CD14-positive monocyte (primary cell): Measurements from ENCODE around the gene MFRP. TPM values are rescaled to one million over a fixed set of nuclear protein-coding genes. Genes with fewer than 3 reads are reported as not detected.

ENCODE experiments used
- DNase-seq, 3 donors: peaks; one replicate each; pipeline ENCODE4 v3.0.0-alpha.2; 2011 to 2022
- H2AFZ ChIP-seq: 2 replicates; pipeline ENCODE4 v1.6.0; 2012; ENCODE audit warnings: mild to moderate bottlenecking, low read depth, low read length, inconsistent platforms; ENCODE audit not compliant: insufficient read depth, poor library complexity, severe bottlenecking
- H3K27ac ChIP-seq, 2 donors: 1 replicate in 1 of 2; 2 replicates in 1 of 2; pipeline ENCODE4 v1.5.1; 2012 to 2013; ENCODE audit warnings: low read length in 2 of 2, control low read depth in 1 of 2, inconsistent platforms in 1 of 2, low read depth in 1 of 2, mild to moderate bottlenecking in 1 of 2
- H3K27me3 ChIP-seq, 2 donors: one replicate each; pipeline versions ENCODE4 v1.6.0 to v1.6.1; 2011 to 2013; ENCODE audit warnings: low read length in 2 of 2; ENCODE audit not compliant: control insufficient read depth in 2 of 2, insufficient read depth in 2 of 2
- H3K36me3 ChIP-seq, 2 donors: replicated peaks in 1 of 2; 1 replicate in 1 of 2; 2 replicates in 1 of 2; pipeline versions ENCODE4 v1.5.1 to v1.6.1; 2012 to 2013; ENCODE audit warnings: low read length in 2 of 2, control low read depth in 1 of 2, inconsistent platforms in 1 of 2, mild to moderate bottlenecking in 1 of 2; ENCODE audit not compliant: insufficient read depth in 2 of 2, control insufficient read depth in 1 of 2
- H3K4me1 ChIP-seq, 2 donors: 1 replicate in 1 of 2; 2 replicates in 1 of 2; pipeline versions ENCODE4 v1.5.1 to v1.6.1; 2012 to 2013; ENCODE audit warnings: low read length in 2 of 2, control low read depth in 1 of 2, inconsistent platforms in 1 of 2, mild to moderate bottlenecking in 1 of 2, moderate library complexity in 1 of 2; ENCODE audit not compliant: insufficient read depth in 2 of 2, control insufficient read depth in 1 of 2
- H3K4me2 ChIP-seq: replicated peaks from 2 replicates; pipeline ENCODE3; 2012; ENCODE audit warnings: low read length, moderate library complexity, mild to moderate bottlenecking; ENCODE audit not compliant: poor library complexity, severe bottlenecking; ENCODE audit errors: extremely low read depth
- H3K4me3 ChIP-seq, 3 experiments: fragments of 200-600 bp in 1 of 3; sonication (generic) in 1 of 3; replicated peaks in 1 of 3; 1 replicate in 2 of 3; 2 replicates in 1 of 3; pipeline ENCODE4 v1.5.1; 2011 to 2013; ENCODE audit warnings: low read length in 3 of 3, mild to moderate bottlenecking in 3 of 3, control low read depth in 2 of 3, low read depth in 2 of 3, inconsistent platforms in 1 of 3, moderate library complexity in 1 of 3
- H3K79me2 ChIP-seq: 2 replicates; pipeline ENCODE4 v1.6.0; 2012; ENCODE audit warnings: mild to moderate bottlenecking, control low read depth, inconsistent platforms, low read length, moderate library complexity; ENCODE audit not compliant: insufficient read depth
- H3K9ac ChIP-seq: 2 replicates; pipeline ENCODE4 v1.6.0; 2017; ENCODE audit warnings: low read length, mild to moderate bottlenecking; ENCODE audit not compliant: insufficient read depth, poor library complexity, severe bottlenecking
- H3K9me3 ChIP-seq, 2 donors: replicated peaks in 1 of 2; 1 replicate in 1 of 2; 2 replicates in 1 of 2; pipeline versions ENCODE4 v1.5.1 to v1.6.1; 2012 to 2013; ENCODE audit warnings: low read length in 2 of 2, control low read depth in 1 of 2; ENCODE audit not compliant: control insufficient read depth in 1 of 2, insufficient read depth in 1 of 2
- H4K20me1 ChIP-seq: 2 replicates; pipeline ENCODE4 v1.6.0; 2012; ENCODE audit warnings: mild to moderate bottlenecking, low read length, control low read depth, moderate library complexity; ENCODE audit not compliant: insufficient read depth
- H3K27ac Mint-ChIP-seq, 7 donors: one replicate each; pipeline ENCODE4 v1.8.0; 2020; ENCODE audit warnings: mild to moderate bottlenecking in 7 of 7, mixed read lengths in 7 of 7, moderate library complexity in 6 of 7, inconsistent platforms in 2 of 7
- H3K27me3 Mint-ChIP-seq, 3 donors: one replicate each; pipeline ENCODE4 v1.8.0; 2021 to 2022; ENCODE audit warnings: low read depth in 3 of 3, mild to moderate bottlenecking in 3 of 3, mixed read lengths in 3 of 3, moderate library complexity in 3 of 3, inconsistent platforms in 1 of 3
- H3K36me3 Mint-ChIP-seq, 2 donors: one replicate each; pipeline ENCODE4 v1.8.0; 2020; ENCODE audit warnings: mixed read lengths in 2 of 2, inconsistent platforms in 1 of 2, mild to moderate bottlenecking in 1 of 2
- H3K4me1 Mint-ChIP-seq: one replicate; pipeline ENCODE4 v1.8.0; 2020; ENCODE audit warnings: mild to moderate bottlenecking, mixed read lengths
- H3K4me3 Mint-ChIP-seq, 2 donors: one replicate each; pipeline ENCODE4 v1.8.0; 2020; ENCODE audit warnings: mild to moderate bottlenecking in 2 of 2, mixed read lengths in 2 of 2, moderate library complexity in 1 of 2
- H3K9me3 Mint-ChIP-seq, 7 donors: one replicate each; pipeline ENCODE4 v1.8.0; 2020 to 2022; ENCODE audit warnings: mixed read lengths in 7 of 7, mild to moderate bottlenecking in 6 of 7, moderate library complexity in 6 of 7, inconsistent platforms in 2 of 7
- CTCF ChIP-seq: fragments of 200-600 bp; IDR thresholded peaks from one replicate; pipeline ENCODE4 v1.8.0; 2022; ENCODE audit warnings: antibody characterized with exemption, mild to moderate bottlenecking
- WGBS: methylation state at CpG from one replicate; pipeline ENCODE4 v1.1.5; 2013; ENCODE audit warnings: missing lambda C conversion rate; ENCODE audit not compliant: insufficient coverage; 5-methylcytosine and 5-hydroxymethylcytosine counted together
- intact Hi-C, 2 donors: fragments of 100-400 bp; cut with micrococcal nuclease; formaldehyde crosslinking; loops; one replicate each; pipeline versions ENCODE4 v1.15.0 to v1.15.1; 2023
- polyA plus RNA-seq, 3 donors: library from polyadenylated mRNA; depleted of rRNA in 1 of 3; unstranded in 2 of 3; stranded (reverse) in 1 of 3; fragments of 300-500 nt in 2 of 3; fragments of >200 nt in 1 of 3; fragmentation: Illumina TruSeq in 2 of 3; gene quantifications; 1 replicate in 2 of 3; 2 replicates in 1 of 3; pipeline ENCODE4 v1.2.3, GENCODE V29; 2012 to 2021

Gene MFRP
- polyA plus RNA-seq, 3 donors, result not detected

GRCh38 chr11:119317592-119318239, 28.8 kb downstream of the MFRP start:
- Mint-ChIP-seq H3K4me1 (peaks cover 31% of the 10 kb centered on the region), H3K27ac (peak overlapping the region in 1 of 7 donors; percentile 3), H3K27me3 (peaks cover 75 to 86% (median 79%) of the 10 kb centered on the region in 3 donors), H3K36me3 (peaks cover 0 to 8% of the 10 kb centered on the region in 2 donors), H3K9me3 (peaks cover 0 to 8% (median 2%) of the 10 kb centered on the region in 7 donors), H3K4me3 (peak overlapping the region in 1 of 2 donors; percentile 83)
- Histone ChIP-seq H3K36me3 (no peaks in the 10 kb centered on the region), H3K79me2 (no peaks in the 10 kb centered on the region), H3K9ac (no peak overlapping the region), H3K4me3 (no peak overlapping the region), H3K4me2 (no peak overlapping the region), H3K9me3 (peaks cover 0 to 10% of the 10 kb centered on the region in 2 donors), H3K4me1 (peaks cover 37 to 38% of the 10 kb centered on the region in 2 donors), H4K20me1 (no peaks in the 10 kb centered on the region), H2AFZ (no peak overlapping the region), H3K27ac (no peak overlapping the region), H3K27me3 (peaks cover 28 to 84% of the 10 kb centered on the region in 2 donors)
- intact Hi-C loops, result no loop called here
- no peak for DNase-seq
- no peak for TF ChIP-seq CTCF
- 27% methylated on average over 6 of the region's 14 CpGs for WGBS

DNA sequence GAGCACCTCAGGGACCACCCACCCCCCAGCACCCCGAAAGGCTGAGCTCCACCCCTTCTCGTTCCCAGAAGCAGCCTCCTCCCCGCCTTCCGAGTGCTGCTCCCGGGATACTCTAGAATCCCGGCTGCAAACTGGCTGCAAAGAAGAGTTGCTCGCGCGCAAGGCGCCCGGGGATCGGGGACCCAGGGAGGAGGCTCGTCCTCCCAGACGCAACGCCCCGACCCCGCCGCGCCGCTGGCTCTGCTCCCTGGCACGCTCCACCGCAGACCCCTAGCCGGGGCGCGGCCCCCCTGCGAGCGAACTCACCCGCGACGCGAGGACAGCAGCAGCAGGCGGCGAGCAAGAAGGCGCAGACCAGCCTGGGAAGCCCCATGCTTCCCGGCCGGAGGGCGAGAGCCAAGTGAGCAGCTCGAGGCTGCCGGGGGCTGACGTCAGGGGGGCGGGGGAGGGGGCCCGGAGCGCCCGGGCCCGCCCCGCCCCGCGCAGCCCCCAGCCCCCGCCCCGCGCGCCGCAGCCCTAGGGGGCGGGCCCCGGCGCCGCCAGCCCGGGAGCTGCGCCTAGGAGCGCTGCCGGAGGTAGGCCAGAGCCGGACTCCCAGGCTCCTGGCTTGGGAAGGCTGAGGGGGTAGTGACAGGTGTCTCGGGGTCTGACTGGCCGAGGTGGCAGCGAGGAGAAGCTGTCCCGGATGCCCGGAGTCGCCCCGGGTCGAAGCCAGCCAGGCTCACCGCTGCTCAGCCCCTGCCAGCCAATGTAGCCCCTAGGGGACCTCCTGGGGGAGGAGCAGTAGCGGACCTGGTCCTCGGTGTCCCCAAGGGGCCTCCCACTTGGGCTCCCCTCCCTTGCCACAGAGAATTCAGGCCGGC, 29.5 kb downstream of the MFRP start, which contains the start of gene MCAM:
MCAM (minus strand) TSS at position 402 of the 863 bp plus-strand sequence; CDS start at position 373, 29 bp downstream.
- Histone ChIP-seq H3K4me3 (no peak within 1 kb of the TSS), H3K27ac (no peak within 1 kb of the TSS), H3K4me1 (peaks cover 32 to 35% of the 10 kb centered on the region in 2 donors), H3K79me2 (no peaks in the 10 kb centered on the region), H2AFZ (peak within 1 kb of the TSS; percentile 30), H3K36me3 (no peaks in the 10 kb centered on the region), H3K27me3 (peaks cover 28 to 81% of the 10 kb centered on the region in 2 donors), H4K20me1 (no peaks in the 10 kb centered on the region), H3K9ac (no peak within 1 kb of the TSS), H3K4me2 (peak within 1 kb of the TSS; percentile 35), H3K9me3 (peaks cover 0 to 10% of the 10 kb centered on the region in 2 donors)
- peak in 1 of 3 donors; percentile 6 for DNase-seq
- TF ChIP-seq CTCF, result no peak
- Mint-ChIP-seq H3K4me3 (peak within 1 kb of the TSS in 1 of 2 donors; percentile 83), H3K27me3 (peaks cover 75 to 90% (median 79%) of the 10 kb centered on the region in 3 donors), H3K4me1 (peaks cover 28% of the 10 kb centered on the region), H3K27ac (peak within 1 kb of the TSS in 1 of 7 donors; percentile 3), H3K36me3 (peaks cover 0 to 8% of the 10 kb centered on the region in 2 donors), H3K9me3 (peaks cover 0 to 8% (median 2%) of the 10 kb centered on the region in 7 donors)
- 2% methylated on average over 73 of the region's 74 CpGs for WGBS
- intact Hi-C loops, result no loop called here
